Measurements from ENCODE around the gene HLCS. TPM values are rescaled to one million over a fixed set of nuclear protein-coding genes. Genes with fewer than 3 reads are reported as not detected.

The HLCS gene
- total RNA-seq, 1 donor from 2014 or later, result 18.8 TPM

DNA sequence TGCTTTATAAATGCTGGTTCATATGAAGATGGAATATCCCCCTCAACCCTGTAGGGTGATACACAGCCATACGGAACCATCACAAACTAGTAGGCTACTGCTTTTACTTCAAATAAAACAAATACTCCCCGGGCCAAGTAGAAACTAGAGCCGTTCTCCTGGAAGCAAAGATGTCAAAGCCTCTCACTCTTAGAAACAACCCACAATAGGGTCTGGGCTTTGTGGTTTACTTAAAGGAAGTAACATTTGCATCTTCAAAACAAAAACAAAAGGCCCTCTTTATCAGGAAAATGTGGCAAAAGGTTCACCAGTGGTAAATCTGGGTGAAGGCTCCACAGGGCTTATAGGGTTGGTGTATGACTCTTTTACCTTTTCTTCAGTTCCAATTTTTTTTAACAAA, 49.8 kb downstream of the HLCS start:
- Histone ChIP-seq H3K27ac (ENCODE audit: low read depth, low read length) (no peak overlapping the region), H3K36me3 (ENCODE audit: control insufficient read depth in 3 of 3, insufficient read depth in 3 of 3, low read length in 3 of 3) (no peaks in the 10 kb centered on the region), H3K4me3 (ENCODE audit: low read length in 3 of 3) (no peak overlapping the region), H3K9me3 (ENCODE audit: control insufficient read depth in 3 of 3, low read length in 3 of 3) (no peaks in the 10 kb centered on the region), H3K4me1 (ENCODE audit: control insufficient read depth in 3 of 3, insufficient read depth in 3 of 3, low read length in 3 of 3) (peaks cover 13 to 15% (median 15%) of the 10 kb centered on the region in 3 donors), H3K27me3 (ENCODE audit: control insufficient read depth in 3 of 3, insufficient read depth in 3 of 3, low read length in 3 of 3) (no peaks in the 10 kb centered on the region), H3K9ac (ENCODE audit: low read depth in 1 of 3, low read length in 3 of 3) (no peak overlapping the region)

DNA sequence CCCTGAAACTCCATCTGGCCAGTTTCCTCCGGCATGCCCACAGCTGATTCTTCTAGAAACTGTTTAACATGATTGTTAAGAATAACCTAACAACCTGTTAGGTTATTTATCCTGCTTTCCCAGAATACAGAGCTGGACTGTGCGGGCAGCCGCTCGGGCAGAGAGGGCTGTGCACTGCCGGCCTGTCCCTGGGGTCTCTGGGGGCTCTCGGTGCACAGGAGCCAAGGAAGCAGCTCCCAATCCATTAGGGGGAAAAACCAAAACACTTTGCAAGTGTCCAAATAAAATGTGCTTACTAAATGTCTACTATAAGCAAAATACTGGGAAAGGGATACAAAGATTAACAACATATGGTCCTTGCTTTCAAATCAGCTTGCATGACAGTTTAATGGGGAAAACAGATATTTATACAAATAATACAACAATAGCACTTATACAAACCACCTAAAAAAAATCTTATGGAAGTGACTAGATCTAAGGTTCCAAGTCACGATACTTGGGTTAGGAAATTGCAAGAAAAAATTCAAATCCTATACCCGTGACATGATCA, 50.7 kb downstream of the HLCS start:
- no peak overlapping the region for H3K4me3 ChIP-seq (ENCODE audit: low read length in 3 of 3)
- H3K4me1 ChIP-seq (ENCODE audit: control insufficient read depth in 3 of 3, insufficient read depth in 3 of 3, low read length in 3 of 3), result peaks cover 14 to 18% (median 15%) of the 10 kb centered on the region in 3 donors
- H3K36me3 ChIP-seq (ENCODE audit: control insufficient read depth in 3 of 3, insufficient read depth in 3 of 3, low read length in 3 of 3), result no peaks in the 10 kb centered on the region
- H3K9ac ChIP-seq (ENCODE audit: low read depth in 1 of 3, low read length in 3 of 3), result no peak overlapping the region
- no peak overlapping the region for H3K27ac ChIP-seq (ENCODE audit: low read depth, low read length)
- no peaks in the 10 kb centered on the region for H3K27me3 ChIP-seq (ENCODE audit: control insufficient read depth in 3 of 3, insufficient read depth in 3 of 3, low read length in 3 of 3)
- no peaks in the 10 kb centered on the region for H3K9me3 ChIP-seq (ENCODE audit: control insufficient read depth in 3 of 3, low read length in 3 of 3)

DNA sequence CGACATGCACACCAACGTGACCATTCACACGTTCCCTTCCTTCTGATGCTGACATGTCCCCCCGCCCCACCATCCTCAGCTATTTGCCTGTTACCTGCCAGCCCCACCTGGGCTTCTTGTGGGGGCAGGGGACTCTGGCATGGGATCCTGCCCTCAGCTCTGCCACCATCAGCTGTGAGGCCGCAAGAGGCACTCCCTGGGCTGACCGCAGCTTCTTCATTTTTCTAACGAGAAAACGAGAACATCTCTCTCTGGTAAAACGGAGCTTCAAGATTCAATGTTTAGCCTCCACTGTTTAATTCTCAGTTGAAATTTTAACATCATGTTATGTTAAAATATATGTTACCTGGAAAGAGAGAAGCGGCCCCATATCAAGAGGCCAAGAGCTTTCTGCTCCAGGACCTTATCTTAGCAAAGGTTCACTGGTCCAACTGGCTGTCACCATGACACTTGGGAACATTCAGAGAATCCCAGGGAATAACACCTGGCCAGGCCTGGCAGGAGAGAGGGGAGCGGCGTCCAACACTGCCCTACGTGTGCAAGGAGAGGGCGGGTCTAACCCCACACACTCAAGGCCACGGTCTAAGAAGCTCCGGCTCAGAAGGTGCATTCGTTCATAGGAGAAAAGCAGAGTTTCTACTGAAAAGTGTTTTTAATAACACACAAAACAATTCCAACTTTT, 51.3 kb downstream of the HLCS start:
- Histone ChIP-seq H3K27me3 (ENCODE audit: control insufficient read depth in 3 of 3, insufficient read depth in 3 of 3, low read length in 3 of 3) (no peaks in the 10 kb centered on the region), H3K9me3 (ENCODE audit: control insufficient read depth in 3 of 3, low read length in 3 of 3) (no peaks in the 10 kb centered on the region), H3K27ac (ENCODE audit: low read depth, low read length) (no peak overlapping the region), H3K4me3 (ENCODE audit: low read length in 3 of 3) (no peak overlapping the region), H3K36me3 (ENCODE audit: control insufficient read depth in 3 of 3, insufficient read depth in 3 of 3, low read length in 3 of 3) (no peaks in the 10 kb centered on the region), H3K9ac (ENCODE audit: low read depth in 1 of 3, low read length in 3 of 3) (no peak overlapping the region), H3K4me1 (ENCODE audit: control insufficient read depth in 3 of 3, insufficient read depth in 3 of 3, low read length in 3 of 3) (peaks cover 15 to 20% (median 17%) of the 10 kb centered on the region in 3 donors)

DNA sequence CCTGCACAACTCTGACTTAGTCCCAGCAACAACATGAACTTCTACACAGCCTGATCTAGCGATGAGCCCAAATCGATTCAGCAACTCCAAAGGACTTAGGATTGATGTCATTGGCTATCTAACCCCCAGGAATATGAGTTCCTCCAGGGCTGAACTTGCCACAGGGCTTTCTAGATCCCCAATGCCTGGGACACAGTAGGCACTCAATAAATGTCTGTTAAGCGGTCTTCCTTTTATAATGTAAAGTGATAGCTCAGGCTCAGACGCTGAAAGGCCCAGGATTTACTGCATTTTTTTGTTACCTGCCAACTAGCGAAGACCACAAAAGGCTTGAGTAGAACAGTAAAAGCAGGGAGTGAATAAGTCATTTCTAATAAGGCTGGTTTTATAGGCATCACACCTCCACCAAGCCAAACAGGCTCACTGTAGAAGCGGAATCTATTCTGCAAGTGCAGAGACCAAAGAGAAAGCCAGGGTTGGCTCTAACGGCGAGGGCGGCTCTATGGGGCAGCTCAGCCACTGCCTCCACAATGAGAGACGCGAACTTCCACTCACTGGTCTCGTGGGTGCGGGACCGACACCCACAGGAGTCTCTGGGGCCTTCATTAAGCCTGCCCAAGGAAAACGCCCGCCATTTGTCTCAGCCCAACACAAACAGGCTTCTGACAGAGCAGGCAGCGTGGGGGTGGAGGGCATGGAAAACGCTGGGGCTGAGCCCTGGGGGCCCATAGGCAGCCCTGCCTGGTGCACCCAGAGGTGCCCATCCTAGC, 52.0 kb downstream of the HLCS start:
- no peak overlapping the region for H3K27ac ChIP-seq (ENCODE audit: low read depth, low read length)
- H3K9ac ChIP-seq (ENCODE audit: low read depth in 1 of 3, low read length in 3 of 3), result no peak overlapping the region
- no peaks in the 10 kb centered on the region for H3K27me3 ChIP-seq (ENCODE audit: control insufficient read depth in 3 of 3, insufficient read depth in 3 of 3, low read length in 3 of 3)
- peaks cover 15 to 20% (median 17%) of the 10 kb centered on the region in 3 donors for H3K4me1 ChIP-seq (ENCODE audit: control insufficient read depth in 3 of 3, insufficient read depth in 3 of 3, low read length in 3 of 3)
- H3K9me3 ChIP-seq (ENCODE audit: control insufficient read depth in 3 of 3, low read length in 3 of 3), result no peaks in the 10 kb centered on the region
- H3K4me3 ChIP-seq (ENCODE audit: low read length in 3 of 3), result no peak overlapping the region
- no peaks in the 10 kb centered on the region for H3K36me3 ChIP-seq (ENCODE audit: control insufficient read depth in 3 of 3, insufficient read depth in 3 of 3, low read length in 3 of 3)

DNA sequence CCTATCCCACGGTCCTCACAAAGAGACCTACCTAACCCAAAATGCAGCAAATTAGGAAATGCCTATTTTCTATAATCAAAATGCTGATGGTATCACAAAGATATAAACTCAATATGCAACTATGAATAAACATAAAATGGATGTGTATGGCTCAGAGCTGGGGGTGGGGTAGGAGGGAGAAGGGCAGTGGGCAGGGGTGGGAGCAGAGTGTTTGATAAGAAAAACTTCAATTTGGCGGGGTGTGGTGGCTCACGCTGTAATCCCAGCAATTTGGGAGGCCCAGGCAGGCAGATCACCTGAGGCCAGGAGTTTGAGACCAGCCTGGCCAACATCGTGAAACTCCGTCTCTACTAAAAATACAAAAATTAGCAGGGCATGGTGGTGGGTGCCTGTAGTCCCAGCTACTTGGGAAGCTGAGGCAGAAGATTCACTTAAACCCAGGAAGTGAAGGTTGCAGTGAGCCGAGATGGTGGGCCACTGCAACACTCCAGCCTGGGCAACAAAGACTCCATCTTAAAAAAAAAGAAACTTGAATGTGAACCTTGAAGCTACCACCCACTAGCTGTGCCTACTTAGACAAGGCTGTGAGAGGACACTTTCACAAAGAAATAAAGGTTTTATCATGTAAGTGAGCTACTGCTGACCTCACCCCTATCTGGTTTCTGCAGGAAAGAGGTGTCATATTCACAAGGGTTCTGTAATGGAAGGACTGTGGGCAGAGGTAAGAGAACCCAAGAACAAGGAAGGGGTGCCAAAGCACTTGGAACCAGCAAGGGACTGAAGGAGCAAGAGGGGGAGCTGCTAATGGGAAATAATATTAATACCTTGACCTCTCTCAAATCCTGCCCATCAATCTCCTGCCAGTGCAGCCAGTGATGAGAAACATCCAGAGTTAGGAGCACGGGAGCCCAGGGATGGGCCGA, 53.0 kb downstream of the HLCS start:
- no peaks in the 10 kb centered on the region for H3K9me3 ChIP-seq (ENCODE audit: control insufficient read depth in 3 of 3, low read length in 3 of 3)
- H3K27me3 ChIP-seq (ENCODE audit: control insufficient read depth in 3 of 3, insufficient read depth in 3 of 3, low read length in 3 of 3), result no peaks in the 10 kb centered on the region
- H3K4me3 ChIP-seq (ENCODE audit: low read length in 3 of 3), result no peak overlapping the region
- peaks cover 14 to 20% (median 17%) of the 10 kb centered on the region in 3 donors for H3K4me1 ChIP-seq (ENCODE audit: control insufficient read depth in 3 of 3, insufficient read depth in 3 of 3, low read length in 3 of 3)
- no peak overlapping the region for H3K9ac ChIP-seq (ENCODE audit: low read depth in 1 of 3, low read length in 3 of 3)
- no peaks in the 10 kb centered on the region for H3K36me3 ChIP-seq (ENCODE audit: control insufficient read depth in 3 of 3, insufficient read depth in 3 of 3, low read length in 3 of 3)
- H3K27ac ChIP-seq (ENCODE audit: low read depth, low read length), result no peak overlapping the region

DNA sequence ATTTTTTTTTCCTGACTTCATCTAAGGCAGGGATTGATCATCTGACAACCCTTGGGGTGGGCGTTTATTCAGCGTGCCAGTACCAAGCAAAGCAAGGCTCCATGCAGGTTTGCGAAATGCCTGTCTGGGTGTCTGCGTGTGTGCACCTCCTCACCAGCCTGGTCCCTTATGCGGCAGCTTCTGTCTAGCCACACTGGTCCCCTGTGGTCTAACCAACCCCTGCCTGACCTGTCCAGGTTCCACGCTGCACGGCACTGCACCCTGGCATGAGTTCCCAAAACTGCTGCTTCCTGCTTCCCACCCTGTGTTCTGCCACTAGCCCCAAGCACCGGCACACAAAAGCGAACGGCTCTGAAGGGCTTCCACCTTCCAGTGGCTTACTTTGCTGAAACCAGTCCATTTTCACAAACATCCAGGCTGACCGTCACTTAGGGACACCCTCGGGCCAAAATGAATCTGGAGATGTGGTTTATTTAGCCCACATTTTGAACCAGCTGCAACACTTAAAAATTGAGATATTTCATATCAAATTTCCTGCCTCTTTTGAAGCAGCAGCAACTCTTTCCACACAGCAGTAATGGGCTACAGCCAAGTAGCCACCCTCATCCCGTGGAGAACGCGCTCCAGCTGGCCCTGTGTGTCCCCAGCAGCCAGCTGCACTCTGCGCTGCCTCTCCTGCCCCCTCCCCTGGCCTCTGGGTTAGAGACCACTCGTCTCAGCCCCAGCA, 55.7 kb downstream of the HLCS start:
- H3K4me1 ChIP-seq (ENCODE audit: control insufficient read depth in 3 of 3, insufficient read depth in 3 of 3, low read length in 3 of 3), result peaks cover 3 to 13% (median 11%) of the 10 kb centered on the region in 3 donors
- H3K36me3 ChIP-seq (ENCODE audit: control insufficient read depth in 3 of 3, insufficient read depth in 3 of 3, low read length in 3 of 3), result no peaks in the 10 kb centered on the region
- H3K9ac ChIP-seq (ENCODE audit: low read depth in 1 of 3, low read length in 3 of 3), result no peak overlapping the region

DNA sequence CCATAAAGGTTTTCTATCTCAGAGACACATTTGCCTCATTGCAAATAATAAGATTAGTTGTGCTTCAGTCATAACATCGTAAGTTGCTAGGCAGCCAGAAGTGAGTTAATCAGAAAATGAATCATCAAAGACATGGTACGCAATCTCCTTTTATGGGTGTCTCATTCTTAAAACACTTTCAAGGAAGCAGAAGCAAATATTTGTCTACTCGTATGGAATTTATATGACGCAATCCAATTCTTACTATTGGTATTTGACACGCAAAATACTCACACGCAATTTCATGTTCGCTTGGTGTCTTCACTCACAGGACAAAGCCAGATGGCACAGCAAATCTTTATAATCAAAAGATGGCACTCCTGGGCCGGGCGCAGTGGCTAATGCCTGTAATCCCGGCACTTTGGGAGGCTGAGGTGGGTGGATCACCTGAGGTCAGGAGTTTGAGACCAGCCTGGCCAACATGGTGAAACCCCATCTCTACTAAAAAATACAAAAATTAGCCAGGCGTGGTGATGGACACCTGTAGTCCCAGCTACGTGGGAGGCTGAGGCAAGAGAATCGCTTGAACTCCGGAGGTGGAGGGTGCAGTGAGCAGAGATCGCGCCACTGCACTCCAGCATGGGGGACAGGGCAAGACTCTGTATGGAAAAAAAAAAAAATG, 56.4 kb downstream of the HLCS start:
- Histone ChIP-seq H3K4me3 (ENCODE audit: low read length in 3 of 3) (no peak overlapping the region), H3K9ac (ENCODE audit: low read depth in 1 of 3, low read length in 3 of 3) (no peak overlapping the region)

More for the DNA sequence above, 55.7 kb downstream of the HLCS start:
- no peaks in the 10 kb centered on the region for H3K9me3 ChIP-seq (ENCODE audit: control insufficient read depth in 3 of 3, low read length in 3 of 3)
- H3K4me3 ChIP-seq (ENCODE audit: low read length in 3 of 3), result no peak overlapping the region
- H3K27ac ChIP-seq (ENCODE audit: low read depth, low read length), result no peak overlapping the region
- H3K27me3 ChIP-seq (ENCODE audit: control insufficient read depth in 3 of 3, insufficient read depth in 3 of 3, low read length in 3 of 3), result no peaks in the 10 kb centered on the region

DNA sequence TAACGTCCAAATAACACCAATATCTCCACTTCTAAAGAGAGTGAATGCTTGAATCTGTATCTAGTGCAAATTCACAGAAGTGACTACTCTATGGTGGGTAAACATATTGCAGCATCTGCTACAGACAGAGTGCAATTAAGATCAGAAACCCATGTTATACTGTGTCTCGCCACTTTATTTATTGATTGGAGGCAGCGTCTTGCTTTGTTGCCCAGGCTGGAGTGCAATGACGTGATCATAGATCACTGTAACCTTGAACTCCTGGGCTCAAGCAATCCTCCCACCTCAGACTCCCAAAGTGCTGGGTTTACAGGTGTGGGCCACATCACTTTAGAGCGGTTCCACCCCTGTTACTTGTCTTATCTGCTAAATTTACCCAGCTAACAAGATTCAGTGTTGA, 57.0 kb downstream of the HLCS start:
- Histone ChIP-seq H3K9me3 (ENCODE audit: control insufficient read depth in 3 of 3, low read length in 3 of 3) (no peaks in the 10 kb centered on the region), H3K9ac (ENCODE audit: low read depth in 1 of 3, low read length in 3 of 3) (no peak overlapping the region), H3K36me3 (ENCODE audit: control insufficient read depth in 3 of 3, insufficient read depth in 3 of 3, low read length in 3 of 3) (no peaks in the 10 kb centered on the region), H3K27ac (ENCODE audit: low read depth, low read length) (no peak overlapping the region), H3K4me3 (ENCODE audit: low read length in 3 of 3) (no peak overlapping the region), H3K27me3 (ENCODE audit: control insufficient read depth in 3 of 3, insufficient read depth in 3 of 3, low read length in 3 of 3) (no peaks in the 10 kb centered on the region), H3K4me1 (ENCODE audit: control insufficient read depth in 3 of 3, insufficient read depth in 3 of 3, low read length in 3 of 3) (peaks cover 3 to 11% (median 11%) of the 10 kb centered on the region in 3 donors)

More for the DNA sequence above, 56.4 kb downstream of the HLCS start:
- peaks cover 3 to 11% (median 11%) of the 10 kb centered on the region in 3 donors for H3K4me1 ChIP-seq (ENCODE audit: control insufficient read depth in 3 of 3, insufficient read depth in 3 of 3, low read length in 3 of 3)
- no peak overlapping the region for H3K27ac ChIP-seq (ENCODE audit: low read depth, low read length)
- H3K9me3 ChIP-seq (ENCODE audit: control insufficient read depth in 3 of 3, low read length in 3 of 3), result no peaks in the 10 kb centered on the region
- no peaks in the 10 kb centered on the region for H3K36me3 ChIP-seq (ENCODE audit: control insufficient read depth in 3 of 3, insufficient read depth in 3 of 3, low read length in 3 of 3)
- no peaks in the 10 kb centered on the region for H3K27me3 ChIP-seq (ENCODE audit: control insufficient read depth in 3 of 3, insufficient read depth in 3 of 3, low read length in 3 of 3)

Measured in skeletal muscle tissue (tissue), 4 donors.